ENCODE data around the gene RNU1-2. TPM values are rescaled to one million over a fixed set of nuclear protein-coding genes. Genes with fewer than 3 reads are reported as not detected.
A peak's percentile ranks its signal among the peaks of the same experiment; 100 is the strongest.
"Not testable (repeated sequence)": the region's sequence is repeated elsewhere in the genome, so short reads cannot be mapped to it uniquely, and the experiment has no call there.

RNU1-2 gene
- total RNA-seq, 2 experiments from 2014 or later, result 1,573 to 2,291 TPM

- POLR2A ChIA-PET, result interaction anchor here (0.6 kb wide), 1 partner anchor 36 kb away, joined by 3 read pairs; no protein-coding TSS in a partner anchor
- intact Hi-C loops (cut with DNase I, micrococcal nuclease), result loop anchor here in 1 of 2 experiments (5.0 kb wide), 1 partner anchor 260 kb away; the partner anchor contains the start of gene NBPF1
- H3K9me3 Mint-ChIP-seq (ENCODE audit: low read depth); H3K4me1 Mint-ChIP-seq; H3K36me3 Mint-ChIP-seq (ENCODE audit: low read depth); CTCF ChIA-PET: not testable (repeated sequence)
- peak; percentile 91 for ATAC-seq
- peak; percentile 81 for DNase-seq
- Mint-ChIP-seq H3K27ac (peak overlapping the region; percentile 63), H3K27me3 (peaks cover 14% of the 10 kb centered on the region), H3K4me3 (peak overlapping the region; percentile 56)
These were observed 23.4 kb upstream of the RNU1-2 start for GRCh38 chr1:16872152-16873075.

- CTCF ChIA-PET, result interaction anchor here (1.2 kb wide), 1 partner anchor 173 kb away, joined by 3 read pairs; no protein-coding TSS in a partner anchor
- H3K9me3 Mint-ChIP-seq (ENCODE audit: low read depth); H3K36me3 Mint-ChIP-seq (ENCODE audit: low read depth); H3K4me1 Mint-ChIP-seq; ATAC-seq; H3K27ac Mint-ChIP-seq; POLR2A ChIA-PET: not testable (repeated sequence)
- intact Hi-C loops (cut with DNase I, micrococcal nuclease), result loop anchor here in 1 of 2 experiments (5.0 kb wide), 1 partner anchor 261 kb away; the partner anchor contains the start of gene NBPF1
- Mint-ChIP-seq H3K27me3 (peaks cover 14% of the 10 kb centered on the region), H3K4me3 (peak overlapping the region; percentile 56)
- DNase-seq, result peak; percentile 59
These were observed 22.5 kb upstream of the RNU1-2 start for GRCh38 chr1:16873076-16873879.

DNA sequence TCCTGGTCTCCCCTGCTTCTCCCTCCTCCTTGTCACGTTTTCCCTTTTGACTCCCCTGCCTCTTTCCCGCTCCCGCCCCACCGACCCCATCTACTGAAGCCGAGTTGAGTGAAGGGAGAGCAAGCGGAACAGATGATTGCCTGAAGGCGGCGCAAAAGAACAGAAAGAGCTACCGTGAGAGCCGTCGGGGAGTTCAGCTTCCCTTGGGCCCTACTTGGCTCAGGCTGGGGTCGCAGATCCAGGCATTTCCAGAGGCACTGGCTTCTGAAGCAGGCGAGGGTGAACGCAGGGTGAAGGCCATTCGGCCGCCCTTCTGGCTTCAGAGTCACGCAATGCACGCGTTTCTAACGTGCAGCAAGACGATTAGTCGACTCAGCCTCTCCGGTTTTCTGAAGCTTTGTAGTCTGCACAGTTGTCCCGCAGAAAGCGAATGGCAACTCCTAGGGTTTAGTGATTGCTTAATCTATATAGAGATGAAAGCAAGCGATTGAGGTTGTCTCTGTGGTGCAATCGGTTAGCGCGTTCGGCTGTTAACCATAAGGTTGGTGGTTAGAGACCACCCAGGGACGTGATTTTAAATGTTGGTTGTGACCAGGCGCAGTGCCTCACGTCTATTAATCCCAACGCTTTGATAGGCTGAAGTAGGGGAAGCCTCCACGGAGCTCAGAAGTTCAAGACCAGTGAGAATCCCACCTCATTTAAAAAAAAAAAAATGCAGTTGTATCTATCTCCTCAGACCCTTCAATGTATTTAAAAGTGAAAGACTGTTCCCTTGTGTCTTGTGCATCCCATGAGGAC is 20.6 kb upstream of the RNU1-2 start:
- H3K9me3 Mint-ChIP-seq (ENCODE audit: low read depth); CTCF ChIA-PET; H3K4me1 Mint-ChIP-seq; ATAC-seq; H3K27ac Mint-ChIP-seq; DNase-seq; H3K36me3 Mint-ChIP-seq (ENCODE audit: low read depth); H3K4me3 Mint-ChIP-seq; POLR2A ChIA-PET: not testable (repeated sequence)
- peaks cover 18% of the 10 kb centered on the region for H3K27me3 Mint-ChIP-seq
- intact Hi-C loops (cut with DNase I, micrococcal nuclease), result loop anchor here in 1 of 2 experiments (5.0 kb wide), 1 partner anchor 263 kb away; the partner anchor contains the start of gene NBPF1

GRCh38 chr1:16881742-16882141 is 14.0 kb upstream of the RNU1-2 start:
- DNase-seq; H3K9me3 Mint-ChIP-seq (ENCODE audit: low read depth); H3K4me3 Mint-ChIP-seq; CTCF ChIA-PET; intact Hi-C loops (cut with DNase I, micrococcal nuclease); POLR2A ChIA-PET; H3K36me3 Mint-ChIP-seq (ENCODE audit: low read depth); ATAC-seq; H3K27ac Mint-ChIP-seq; H3K4me1 Mint-ChIP-seq: not testable (repeated sequence)
- peaks cover 12% of the 10 kb centered on the region for H3K27me3 Mint-ChIP-seq

GRCh38 chr1:16882986-16883385 is 12.8 kb upstream of the RNU1-2 start:
- H3K9me3 Mint-ChIP-seq (ENCODE audit: low read depth), result no peaks in the 10 kb centered on the region
- intact Hi-C loops (cut with DNase I, micrococcal nuclease), result no loop called here
- ChIA-PET POLR2A (interaction anchor here (0.6 kb wide), 1 partner anchor 140 kb away, joined by 3 read pairs; no protein-coding TSS in a partner anchor), CTCF (interaction anchor here (0.5 kb wide), 1 partner anchor 16 kb away, joined by 4 read pairs; no protein-coding TSS in a partner anchor)
- no peak for DNase-seq
- ATAC-seq, result no peak
- peaks cover 12% of the 10 kb centered on the region for H3K27me3 Mint-ChIP-seq
- H3K36me3 Mint-ChIP-seq (ENCODE audit: low read depth), result no peaks in the 10 kb centered on the region
- no peak overlapping the region for H3K27ac Mint-ChIP-seq
- no peaks in the 10 kb centered on the region for H3K4me1 Mint-ChIP-seq
- no peak overlapping the region for H3K4me3 Mint-ChIP-seq

DNA sequence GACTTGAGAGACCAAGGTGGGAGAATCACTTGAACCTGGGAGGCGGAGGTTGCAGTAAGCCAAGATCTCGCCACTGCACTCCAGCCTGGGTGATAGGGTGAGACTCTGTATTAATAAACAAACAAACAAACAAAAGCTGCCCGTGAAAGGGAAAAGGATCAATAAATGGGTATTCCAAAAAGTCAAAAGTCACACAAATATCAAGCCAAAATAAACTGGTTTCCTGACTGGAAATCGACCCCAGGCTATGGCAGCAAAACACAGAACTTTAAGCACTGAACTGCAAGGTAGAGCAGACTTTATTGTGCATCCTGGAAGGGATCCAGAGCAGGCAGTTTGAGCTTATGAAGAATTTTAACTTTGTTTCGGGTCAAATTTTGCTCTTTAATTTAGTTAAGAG is 11.3 kb upstream of the RNU1-2 start:
- Mint-ChIP-seq H3K4me1 (peaks cover 12% of the 10 kb centered on the region), H3K27me3 (peaks cover 11% of the 10 kb centered on the region)
- ATAC-seq; H3K36me3 Mint-ChIP-seq (ENCODE audit: low read depth); DNase-seq; intact Hi-C loops (cut with DNase I, micrococcal nuclease); H3K4me3 Mint-ChIP-seq; H3K27ac Mint-ChIP-seq; CTCF ChIA-PET; H3K9me3 Mint-ChIP-seq (ENCODE audit: low read depth): not testable (repeated sequence)
- POLR2A ChIA-PET, result interaction anchor here (0.6 kb wide), 1 partner anchor 371 kb away, joined by 3 read pairs; no protein-coding TSS in a partner anchor

- Mint-ChIP-seq H3K27ac (no peak overlapping the region), H3K4me3 (no peak overlapping the region), H3K36me3 (ENCODE audit: low read depth) (peaks cover 1% of the 10 kb centered on the region), H3K4me1 (peaks cover 18% of the 10 kb centered on the region), H3K27me3 (peaks cover 5% of the 10 kb centered on the region), H3K9me3 (ENCODE audit: low read depth) (no peaks in the 10 kb centered on the region)
- ChIA-PET POLR2A (interaction anchor here (0.6 kb wide), 1 partner anchor 10 kb away, joined by 3 read pairs; no protein-coding TSS in a partner anchor), CTCF (interaction anchor here (0.7 to 1.2 kb wide), 3 partner anchors 13 to 197 kb away, joined by 3 to 4 read pairs (median 3); no protein-coding TSS in a partner anchor)
- DNase-seq (no peak), ATAC-seq (no peak)
- intact Hi-C loops (cut with DNase I, micrococcal nuclease), result no loop called here
These were observed 8.7 kb upstream of the RNU1-2 start for GRCh38 chr1:16886860-16887605.

DNA sequence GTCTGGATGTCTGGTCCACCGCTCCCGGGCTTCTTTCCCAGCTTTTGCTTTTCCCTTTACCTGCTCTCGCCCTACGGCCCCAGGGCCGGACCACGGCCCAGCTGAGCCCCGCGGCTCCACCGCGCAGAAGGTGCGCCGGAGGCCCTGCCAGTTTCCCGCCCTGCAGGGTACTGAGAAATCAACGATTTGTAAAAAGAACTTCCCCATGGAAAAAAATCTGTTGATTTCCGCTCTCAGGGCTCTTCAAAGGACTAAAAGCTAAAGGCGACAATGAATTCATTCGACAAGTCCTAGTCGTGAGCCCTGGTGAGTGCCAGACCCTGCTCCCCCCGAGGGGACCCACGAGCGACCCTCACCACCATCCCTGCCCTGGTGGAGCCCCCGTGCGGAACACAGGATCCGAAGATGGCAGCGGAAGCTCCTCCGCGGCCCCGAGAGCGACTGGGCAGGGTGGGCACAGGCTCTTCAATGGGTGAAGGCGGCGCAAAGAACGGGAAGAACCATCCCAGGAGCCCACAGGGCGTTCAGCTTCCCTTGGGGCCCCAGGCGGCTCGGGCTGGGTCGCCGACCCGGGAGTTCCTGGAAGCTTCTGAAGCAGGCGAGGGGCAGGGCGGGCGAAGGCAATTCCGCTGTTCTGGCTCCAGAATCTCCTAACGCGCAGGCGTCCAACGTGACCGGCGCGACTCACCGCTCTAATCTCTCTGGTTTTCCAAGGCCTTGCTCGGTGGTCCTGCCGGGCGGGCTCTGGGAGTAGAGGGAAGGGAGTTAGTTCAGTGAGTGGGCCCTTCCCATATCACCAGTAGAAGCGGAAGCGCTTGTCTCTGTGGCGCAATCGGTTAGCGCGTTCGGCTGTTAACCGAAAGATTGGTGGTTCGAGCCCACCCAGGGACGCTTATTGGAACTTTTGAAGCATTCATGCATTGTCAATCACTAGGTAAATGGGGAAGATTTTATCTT is 6.6 kb upstream of the RNU1-2 start:
- POLR2A ChIA-PET, result interaction anchor here (0.8 to 1.5 kb wide), 2 partner anchors 16 to 285 kb away, joined by 3 to 22 read pairs; no protein-coding TSS in a partner anchor
- Mint-ChIP-seq H3K4me1 (peaks cover 18% of the 10 kb centered on the region), H3K27ac (peak overlapping the region; percentile 93), H3K36me3 (ENCODE audit: low read depth) (peaks cover 1% of the 10 kb centered on the region), H3K9me3 (ENCODE audit: low read depth) (no peaks in the 10 kb centered on the region), H3K4me3 (peak overlapping the region; percentile 84), H3K27me3 (peaks cover 2% of the 10 kb centered on the region)
- intact Hi-C loops (cut with DNase I, micrococcal nuclease), result loop anchor here in 1 of 2 experiments (1.0 kb wide), 1 partner anchor 14 kb away; no protein-coding TSS in a partner anchor
- CTCF ChIA-PET, result interaction anchor here (0.9 kb wide), 1 partner anchor 163 kb away, joined by 3 read pairs; no protein-coding TSS in a partner anchor
- peak; percentile 84 for DNase-seq
- peak; percentile 79 for ATAC-seq

GRCh38 chr1:16890539-16891021 is 5.2 kb upstream of the RNU1-2 start:
- peaks cover 26% of the 10 kb centered on the region for H3K4me1 Mint-ChIP-seq
- intact Hi-C loops (cut with DNase I, micrococcal nuclease), result loop anchor here (2.0 to 10.0 kb wide), 2 partner anchors 18 to 216 kb away; no protein-coding TSS in a partner anchor
- POLR2A ChIA-PET; H3K27me3 Mint-ChIP-seq; H3K4me3 Mint-ChIP-seq; CTCF ChIA-PET; H3K27ac Mint-ChIP-seq; H3K36me3 Mint-ChIP-seq (ENCODE audit: low read depth); ATAC-seq; H3K9me3 Mint-ChIP-seq (ENCODE audit: low read depth); DNase-seq: not testable (repeated sequence)
